Mesothelial cell of epicardium (in vitro differentiated cells): ENCODE results near the gene KCNK16. TPM values are rescaled to one million over a fixed set of nuclear protein-coding genes. Genes with fewer than 3 reads are reported as not detected.
A peak's percentile ranks its signal among the peaks of the same experiment; 100 is the strongest.

ENCODE experiments used
- DNase-seq, 2 experiments: peaks; one replicate each; pipeline ENCODE4 v3.0.0; 2021; ENCODE audit warnings: low spot score in 2 of 2; ENCODE audit not compliant: unreplicated experiment in 2 of 2
- H3K27ac Mint-ChIP-seq: 2 replicates; pipeline ENCODE4 v1.8.0; 2021; ENCODE audit warnings: mixed read lengths
- H3K27me3 Mint-ChIP-seq: 2 replicates; pipeline ENCODE4 v1.8.0; 2021; ENCODE audit warnings: low read depth, mixed read lengths
- H3K36me3 Mint-ChIP-seq: 2 replicates; pipeline ENCODE4 v1.8.0; 2021; ENCODE audit warnings: mixed read lengths
- H3K4me1 Mint-ChIP-seq: 2 replicates; pipeline ENCODE4 v1.8.0; 2021; ENCODE audit warnings: mixed read lengths
- H3K4me3 Mint-ChIP-seq: 2 replicates; pipeline ENCODE4 v1.8.0; 2021; ENCODE audit warnings: mild to moderate bottlenecking, moderate library complexity, mixed read lengths
- H3K9me3 Mint-ChIP-seq: 2 replicates; pipeline ENCODE4 v1.8.0; 2021; ENCODE audit warnings: mixed read lengths
- total RNA-seq: library from RNA; stranded (reverse); gene quantifications from 3 replicates; pipeline ENCODE4 v1.2.1, GENCODE V29; 2021
- TF ChIP-seq, protein P1 (sequence below): fragments of 200-600 bp; sonication (generic); IDR thresholded peaks from one replicate; pipeline ENCODE4 v1.5.0; 2021; ENCODE audit warnings: antibody characterized with exemption; ENCODE audit not compliant: unreplicated experiment

KCNK16 gene
- total RNA-seq, 1 donor from 2014 or later, result not detected

GRCh38 chr6:39312912-39313525 is 9.5 kb downstream of the KCNK16 start:
- Mint-ChIP-seq H3K9me3 (peaks cover 2% of the 10 kb centered on the region), H3K4me1 (peaks cover 1% of the 10 kb centered on the region), H3K27ac (no peak overlapping the region), H3K4me3 (no peak overlapping the region), H3K27me3 (peaks cover 88% of the 10 kb centered on the region), H3K36me3 (no peaks in the 10 kb centered on the region)
- TF ChIP-seq, protein P1, sequence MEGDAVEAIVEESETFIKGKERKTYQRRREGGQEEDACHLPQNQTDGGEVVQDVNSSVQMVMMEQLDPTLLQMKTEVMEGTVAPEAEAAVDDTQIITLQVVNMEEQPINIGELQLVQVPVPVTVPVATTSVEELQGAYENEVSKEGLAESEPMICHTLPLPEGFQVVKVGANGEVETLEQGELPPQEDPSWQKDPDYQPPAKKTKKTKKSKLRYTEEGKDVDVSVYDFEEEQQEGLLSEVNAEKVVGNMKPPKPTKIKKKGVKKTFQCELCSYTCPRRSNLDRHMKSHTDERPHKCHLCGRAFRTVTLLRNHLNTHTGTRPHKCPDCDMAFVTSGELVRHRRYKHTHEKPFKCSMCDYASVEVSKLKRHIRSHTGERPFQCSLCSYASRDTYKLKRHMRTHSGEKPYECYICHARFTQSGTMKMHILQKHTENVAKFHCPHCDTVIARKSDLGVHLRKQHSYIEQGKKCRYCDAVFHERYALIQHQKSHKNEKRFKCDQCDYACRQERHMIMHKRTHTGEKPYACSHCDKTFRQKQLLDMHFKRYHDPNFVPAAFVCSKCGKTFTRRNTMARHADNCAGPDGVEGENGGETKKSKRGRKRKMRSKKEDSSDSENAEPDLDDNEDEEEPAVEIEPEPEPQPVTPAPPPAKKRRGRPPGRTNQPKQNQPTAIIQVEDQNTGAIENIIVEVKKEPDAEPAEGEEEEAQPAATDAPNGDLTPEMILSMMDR, result no peak
- no peak for DNase-seq

DNA sequence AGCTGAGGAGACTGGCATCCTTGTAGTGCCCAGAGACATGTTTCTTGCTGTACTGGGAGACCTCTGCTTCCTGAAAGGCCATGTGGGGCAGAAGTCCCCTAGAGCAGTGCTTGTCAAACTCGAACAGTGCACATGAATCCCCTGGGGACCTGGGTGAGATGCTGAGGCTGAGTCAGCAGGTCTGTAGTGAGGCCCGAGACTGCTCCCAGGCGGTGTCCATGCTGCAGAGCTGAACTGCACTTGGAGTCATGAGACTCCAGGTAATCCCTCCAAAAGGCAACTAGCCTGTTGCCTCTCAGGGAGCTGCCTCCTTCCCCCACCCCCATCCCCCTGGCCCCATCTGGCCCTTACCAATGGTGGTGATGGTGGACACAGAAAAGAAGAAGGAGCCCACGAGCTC is 12.0 kb downstream of the KCNK16 start:
- TF ChIP-seq, protein P1, result no peak
- Mint-ChIP-seq H3K27me3 (peaks cover 80% of the 10 kb centered on the region), H3K4me3 (no peak overlapping the region), H3K27ac (no peak overlapping the region), H3K9me3 (no peaks in the 10 kb centered on the region), H3K4me1 (peaks cover 1% of the 10 kb centered on the region), H3K36me3 (no peaks in the 10 kb centered on the region)
- no peak for DNase-seq

DNA sequence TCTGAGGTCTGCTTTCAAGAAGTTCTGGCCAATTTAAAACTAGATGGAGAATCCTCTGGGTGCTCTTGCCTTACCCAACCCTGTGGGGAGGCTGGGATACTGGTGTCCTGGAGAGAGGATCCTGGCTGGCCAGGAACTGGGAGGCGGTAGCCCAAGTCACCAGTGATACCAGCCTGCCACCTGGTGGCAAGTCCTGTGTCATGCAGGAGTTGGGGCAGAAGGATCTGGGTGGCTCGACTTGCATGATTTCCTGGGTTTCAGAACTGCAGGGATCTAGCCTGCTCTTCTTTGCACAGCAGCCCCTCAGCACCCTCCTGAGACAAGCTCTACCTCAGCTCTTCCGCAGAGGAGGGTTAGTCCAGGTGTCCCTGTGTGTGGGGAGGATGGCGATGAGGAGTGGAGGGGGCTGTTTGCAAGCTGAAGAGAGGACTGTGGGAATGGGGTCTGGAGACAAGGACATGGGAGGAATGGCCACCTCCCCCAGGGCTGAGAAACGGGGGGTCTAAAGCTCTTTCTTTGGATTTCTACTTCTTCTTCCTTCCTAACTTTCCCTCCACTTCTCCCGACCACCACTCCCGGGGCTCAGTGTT is 12.5 kb downstream of the KCNK16 start:
- TF ChIP-seq, protein P1, result peak; percentile 91
- Mint-ChIP-seq H3K36me3 (no peaks in the 10 kb centered on the region), H3K27ac (no peak overlapping the region), H3K9me3 (peaks cover 3% of the 10 kb centered on the region), H3K27me3 (peaks cover 78% of the 10 kb centered on the region), H3K4me1 (peaks cover 1% of the 10 kb centered on the region), H3K4me3 (no peak overlapping the region)
- DNase-seq, result peak; percentile 51 to 82

DNA sequence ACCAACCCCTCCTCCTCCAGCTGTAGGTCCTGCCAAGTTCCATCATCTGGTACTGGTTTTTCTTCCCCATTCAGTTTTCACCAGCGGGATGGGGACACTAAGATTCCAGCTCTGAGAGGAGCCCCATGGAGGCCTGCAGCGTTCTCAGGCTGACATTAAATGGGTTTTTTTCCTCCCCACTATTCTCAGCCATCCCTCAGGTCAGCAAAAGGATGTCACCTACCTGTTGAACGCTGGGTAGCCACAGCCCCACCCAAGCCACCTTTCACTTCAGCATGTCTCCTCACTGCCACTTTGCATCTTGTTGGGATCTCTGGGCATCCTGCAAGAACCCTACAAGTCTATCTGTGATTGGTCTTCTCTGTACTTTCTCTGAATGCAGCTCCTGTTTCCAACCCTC is 15.0 kb downstream of the KCNK16 start:
- Mint-ChIP-seq H3K4me1 (no peaks in the 10 kb centered on the region), H3K27ac (no peak overlapping the region), H3K36me3 (no peaks in the 10 kb centered on the region), H3K4me3 (no peak overlapping the region), H3K27me3 (peaks cover 60% of the 10 kb centered on the region), H3K9me3 (peaks cover 5% of the 10 kb centered on the region)
- TF ChIP-seq, protein P1, result no peak
- DNase-seq, result no peak

- H3K27me3 Mint-ChIP-seq, result peaks cover 50% of the 10 kb centered on the region
- no peaks in the 10 kb centered on the region for H3K36me3 Mint-ChIP-seq
- no peaks in the 10 kb centered on the region for H3K4me1 Mint-ChIP-seq
- TF ChIP-seq, protein P1, result no peak
- H3K9me3 Mint-ChIP-seq, result peaks cover 5% of the 10 kb centered on the region
- H3K27ac Mint-ChIP-seq, result no peak overlapping the region
- H3K4me3 Mint-ChIP-seq, result no peak overlapping the region
- DNase-seq, result no peak
These were observed 17.6 kb downstream of the KCNK16 start for GRCh38 chr6:39304951-39305350.
